ENCODE results near the gene HEG1.

- TF ChIP-seq, protein P1, sequence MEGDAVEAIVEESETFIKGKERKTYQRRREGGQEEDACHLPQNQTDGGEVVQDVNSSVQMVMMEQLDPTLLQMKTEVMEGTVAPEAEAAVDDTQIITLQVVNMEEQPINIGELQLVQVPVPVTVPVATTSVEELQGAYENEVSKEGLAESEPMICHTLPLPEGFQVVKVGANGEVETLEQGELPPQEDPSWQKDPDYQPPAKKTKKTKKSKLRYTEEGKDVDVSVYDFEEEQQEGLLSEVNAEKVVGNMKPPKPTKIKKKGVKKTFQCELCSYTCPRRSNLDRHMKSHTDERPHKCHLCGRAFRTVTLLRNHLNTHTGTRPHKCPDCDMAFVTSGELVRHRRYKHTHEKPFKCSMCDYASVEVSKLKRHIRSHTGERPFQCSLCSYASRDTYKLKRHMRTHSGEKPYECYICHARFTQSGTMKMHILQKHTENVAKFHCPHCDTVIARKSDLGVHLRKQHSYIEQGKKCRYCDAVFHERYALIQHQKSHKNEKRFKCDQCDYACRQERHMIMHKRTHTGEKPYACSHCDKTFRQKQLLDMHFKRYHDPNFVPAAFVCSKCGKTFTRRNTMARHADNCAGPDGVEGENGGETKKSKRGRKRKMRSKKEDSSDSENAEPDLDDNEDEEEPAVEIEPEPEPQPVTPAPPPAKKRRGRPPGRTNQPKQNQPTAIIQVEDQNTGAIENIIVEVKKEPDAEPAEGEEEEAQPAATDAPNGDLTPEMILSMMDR (IDR thresholded peaks at IDR 0.05; ENCODE audit: poor library complexity): no peak
- TF ChIP-seq EZH2phosphoT487 (IDR thresholded peaks at IDR 0.05; ENCODE audit: low read depth, severe bottlenecking, unreplicated experiment) (no peak), EZH2 (IDR thresholded peaks at IDR 0.05; ENCODE audit: borderline replicate concordance) (no peak)
Observed at GRCh38 chr3:124966521-124967445, 89.0 kb downstream of the HEG1 start.
